Measurements from ENCODE around the gene UGT2B17. TPM values are rescaled to one million over a fixed set of nuclear protein-coding genes. Genes with fewer than 3 reads are reported as not detected.
"Not testable (repeated sequence)": the region's sequence is repeated elsewhere in the genome, so short reads cannot be mapped to it uniquely, and the experiment has no call there.

Gene UGT2B17
- total RNA-seq, 1 experiment from 2014 or later: not detected

DNA sequence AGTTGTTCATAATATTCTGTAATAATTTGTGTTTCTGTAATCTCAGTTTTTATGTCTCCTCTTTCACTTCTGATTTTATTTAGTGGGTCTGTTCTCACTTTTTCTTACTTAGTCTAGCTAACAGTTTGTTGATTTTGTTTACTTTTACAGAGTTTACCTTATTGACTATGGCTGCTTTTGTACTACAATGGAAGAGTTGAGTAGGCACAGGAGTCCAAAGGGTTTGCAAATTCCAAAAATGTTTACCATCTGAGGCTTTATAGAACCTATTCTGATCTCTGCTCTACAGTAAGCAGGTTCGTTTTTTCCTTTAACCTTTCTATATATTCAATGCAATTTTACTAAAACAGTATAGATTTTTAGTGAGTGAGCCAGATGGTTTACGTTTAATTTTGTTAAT lies 55.1 kb downstream of the UGT2B17 start:
- DNase-seq (ENCODE audit: low read depth, low spot score) (no peak), ATAC-seq (no peak)
- H3K4me3 ChIP-seq (ENCODE audit: low read depth in 2 of 2, low read length in 2 of 2): no peak overlapping the region
- H3K27ac ChIP-seq (ENCODE audit: low read length): no peak overlapping the region
- no peaks in the 10 kb centered on the region for H3K9me3 ChIP-seq (ENCODE audit: control insufficient read depth, insufficient read depth, low read depth, low read length)
- TF ChIP-seq SIN3A (IDR thresholded peaks at IDR 0.05; ENCODE audit: borderline replicate concordance, insufficient read depth, low read depth, low read length) (no peak), TCF7L2 (IDR thresholded peaks at IDR 0.05; ENCODE audit: low read depth, low read length) (no peak), POLR2AphosphoS5 (IDR thresholded peaks at IDR 0.05; ENCODE audit: low read depth, low read length) (no peak)
- TF ChIP-seq, protein P1, sequence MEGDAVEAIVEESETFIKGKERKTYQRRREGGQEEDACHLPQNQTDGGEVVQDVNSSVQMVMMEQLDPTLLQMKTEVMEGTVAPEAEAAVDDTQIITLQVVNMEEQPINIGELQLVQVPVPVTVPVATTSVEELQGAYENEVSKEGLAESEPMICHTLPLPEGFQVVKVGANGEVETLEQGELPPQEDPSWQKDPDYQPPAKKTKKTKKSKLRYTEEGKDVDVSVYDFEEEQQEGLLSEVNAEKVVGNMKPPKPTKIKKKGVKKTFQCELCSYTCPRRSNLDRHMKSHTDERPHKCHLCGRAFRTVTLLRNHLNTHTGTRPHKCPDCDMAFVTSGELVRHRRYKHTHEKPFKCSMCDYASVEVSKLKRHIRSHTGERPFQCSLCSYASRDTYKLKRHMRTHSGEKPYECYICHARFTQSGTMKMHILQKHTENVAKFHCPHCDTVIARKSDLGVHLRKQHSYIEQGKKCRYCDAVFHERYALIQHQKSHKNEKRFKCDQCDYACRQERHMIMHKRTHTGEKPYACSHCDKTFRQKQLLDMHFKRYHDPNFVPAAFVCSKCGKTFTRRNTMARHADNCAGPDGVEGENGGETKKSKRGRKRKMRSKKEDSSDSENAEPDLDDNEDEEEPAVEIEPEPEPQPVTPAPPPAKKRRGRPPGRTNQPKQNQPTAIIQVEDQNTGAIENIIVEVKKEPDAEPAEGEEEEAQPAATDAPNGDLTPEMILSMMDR (IDR thresholded peaks at IDR 0.05): no peak
- TF ChIP-seq, protein P2, sequence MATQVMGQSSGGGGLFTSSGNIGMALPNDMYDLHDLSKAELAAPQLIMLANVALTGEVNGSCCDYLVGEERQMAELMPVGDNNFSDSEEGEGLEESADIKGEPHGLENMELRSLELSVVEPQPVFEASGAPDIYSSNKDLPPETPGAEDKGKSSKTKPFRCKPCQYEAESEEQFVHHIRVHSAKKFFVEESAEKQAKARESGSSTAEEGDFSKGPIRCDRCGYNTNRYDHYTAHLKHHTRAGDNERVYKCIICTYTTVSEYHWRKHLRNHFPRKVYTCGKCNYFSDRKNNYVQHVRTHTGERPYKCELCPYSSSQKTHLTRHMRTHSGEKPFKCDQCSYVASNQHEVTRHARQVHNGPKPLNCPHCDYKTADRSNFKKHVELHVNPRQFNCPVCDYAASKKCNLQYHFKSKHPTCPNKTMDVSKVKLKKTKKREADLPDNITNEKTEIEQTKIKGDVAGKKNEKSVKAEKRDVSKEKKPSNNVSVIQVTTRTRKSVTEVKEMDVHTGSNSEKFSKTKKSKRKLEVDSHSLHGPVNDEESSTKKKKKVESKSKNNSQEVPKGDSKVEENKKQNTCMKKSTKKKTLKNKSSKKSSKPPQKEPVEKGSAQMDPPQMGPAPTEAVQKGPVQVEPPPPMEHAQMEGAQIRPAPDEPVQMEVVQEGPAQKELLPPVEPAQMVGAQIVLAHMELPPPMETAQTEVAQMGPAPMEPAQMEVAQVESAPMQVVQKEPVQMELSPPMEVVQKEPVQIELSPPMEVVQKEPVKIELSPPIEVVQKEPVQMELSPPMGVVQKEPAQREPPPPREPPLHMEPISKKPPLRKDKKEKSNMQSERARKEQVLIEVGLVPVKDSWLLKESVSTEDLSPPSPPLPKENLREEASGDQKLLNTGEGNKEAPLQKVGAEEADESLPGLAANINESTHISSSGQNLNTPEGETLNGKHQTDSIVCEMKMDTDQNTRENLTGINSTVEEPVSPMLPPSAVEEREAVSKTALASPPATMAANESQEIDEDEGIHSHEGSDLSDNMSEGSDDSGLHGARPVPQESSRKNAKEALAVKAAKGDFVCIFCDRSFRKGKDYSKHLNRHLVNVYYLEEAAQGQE (IDR thresholded peaks at IDR 0.05; ENCODE audit: insufficient read depth in 1 of 2, low read depth in 2 of 2, low read length in 1 of 2): no peak
- no peaks in the 10 kb centered on the region for H3K27me3 ChIP-seq (ENCODE audit: control insufficient read depth, insufficient read depth, low read length)
- H3K4me1 ChIP-seq (ENCODE audit: control insufficient read depth, insufficient read depth, low read length): no peaks in the 10 kb centered on the region
- no peaks in the 10 kb centered on the region for H3K36me3 ChIP-seq (ENCODE audit: control insufficient read depth, insufficient read depth, low read length)
- in situ Hi-C loops (cut with HindIII; ENCODE audit: low pct_unique_long_range_greater_than_20kb, low sequenced_read_pairs): no loop called here
- ChIA-PET CTCF (no interaction called here), POLR2A (no interaction called here)
- BruUV-seq (replicated peaks): no TSS peak
- intact Hi-C loops (cut with micrococcal nuclease; ENCODE audit: unreplicated experiment): no loop called here

DNA sequence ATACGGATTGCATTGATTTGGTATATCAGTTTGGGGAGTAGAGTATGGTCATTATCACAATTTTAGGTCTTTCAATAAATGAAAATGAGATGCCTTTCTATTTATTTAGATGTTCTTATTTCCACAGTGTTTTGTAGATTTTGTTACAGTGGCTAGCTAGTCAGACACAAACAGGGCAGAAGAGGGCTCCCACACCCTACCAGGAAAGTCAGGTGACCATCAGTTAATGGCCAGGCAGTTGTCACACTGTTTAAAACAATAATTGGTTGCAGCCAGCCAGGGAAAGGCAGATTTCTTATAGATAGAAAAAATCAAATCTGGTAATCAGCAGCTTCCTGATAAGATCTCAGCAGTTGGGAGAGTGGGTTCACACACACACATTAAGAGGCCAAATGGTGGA lies 57.2 kb downstream of the UGT2B17 start:
- Histone ChIP-seq H3K4me1 (ENCODE audit: control insufficient read depth, insufficient read depth, low read length) (no peaks in the 10 kb centered on the region), H3K4me3 (ENCODE audit: low read depth in 2 of 2, low read length in 2 of 2) (no peak overlapping the region), H3K27ac (ENCODE audit: low read length) (no peak overlapping the region), H3K27me3 (ENCODE audit: control insufficient read depth, insufficient read depth, low read length) (no peaks in the 10 kb centered on the region), H3K36me3 (ENCODE audit: control insufficient read depth, insufficient read depth, low read length) (no peaks in the 10 kb centered on the region), H3K9me3 (ENCODE audit: control insufficient read depth, insufficient read depth, low read depth, low read length) (no peaks in the 10 kb centered on the region)
- TF ChIP-seq POLR2AphosphoS5 (IDR thresholded peaks at IDR 0.05; ENCODE audit: low read depth, low read length): no peak
- TF ChIP-seq, protein P2 (IDR thresholded peaks at IDR 0.05; ENCODE audit: insufficient read depth in 1 of 2, low read depth in 2 of 2, low read length in 1 of 2): no peak
- ATAC-seq (no peak), DNase-seq (ENCODE audit: low read depth, low spot score) (no peak)
- ChIA-PET POLR2A (no interaction called here), CTCF (no interaction called here)
- in situ Hi-C loops (cut with HindIII; ENCODE audit: low pct_unique_long_range_greater_than_20kb, low sequenced_read_pairs) (no loop called here), intact Hi-C loops (cut with micrococcal nuclease; ENCODE audit: unreplicated experiment) (no loop called here)
- no TSS peak for BruUV-seq (replicated peaks)

DNA sequence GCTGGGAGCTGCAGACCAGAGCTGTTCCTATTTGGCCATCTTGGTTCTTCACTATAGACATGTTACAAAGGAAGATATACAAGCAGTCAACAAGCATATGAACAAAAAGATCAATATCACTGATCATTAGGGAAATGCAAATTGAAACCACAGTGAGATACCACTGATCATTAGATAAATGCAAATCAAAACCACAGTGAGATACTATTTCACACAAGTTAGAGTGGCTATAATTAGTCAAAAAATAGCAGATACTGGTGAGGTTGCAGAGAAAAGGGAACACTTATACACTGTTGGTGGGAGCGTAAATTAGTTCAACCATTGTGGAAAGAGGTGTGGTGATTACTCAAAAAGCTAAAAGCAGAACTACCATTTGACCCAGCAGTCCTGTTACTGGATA lies 70.7 kb downstream of the UGT2B17 start:
- H3K36me3 ChIP-seq (ENCODE audit: control insufficient read depth, insufficient read depth, low read length); H3K9me3 ChIP-seq (ENCODE audit: control insufficient read depth, insufficient read depth, low read depth, low read length); H3K4me1 ChIP-seq (ENCODE audit: control insufficient read depth, insufficient read depth, low read length); ATAC-seq; H3K4me3 ChIP-seq (ENCODE audit: low read depth in 2 of 2, low read length in 2 of 2); BruUV-seq (replicated peaks); H3K27me3 ChIP-seq (ENCODE audit: control insufficient read depth, insufficient read depth, low read length); DNase-seq (ENCODE audit: low read depth, low spot score); intact Hi-C loops (cut with micrococcal nuclease; ENCODE audit: unreplicated experiment); CTCF ChIA-PET; H3K27ac ChIP-seq (ENCODE audit: low read length); POLR2A ChIA-PET; in situ Hi-C loops (cut with HindIII; ENCODE audit: low pct_unique_long_range_greater_than_20kb, low sequenced_read_pairs): not testable (repeated sequence)

DNA sequence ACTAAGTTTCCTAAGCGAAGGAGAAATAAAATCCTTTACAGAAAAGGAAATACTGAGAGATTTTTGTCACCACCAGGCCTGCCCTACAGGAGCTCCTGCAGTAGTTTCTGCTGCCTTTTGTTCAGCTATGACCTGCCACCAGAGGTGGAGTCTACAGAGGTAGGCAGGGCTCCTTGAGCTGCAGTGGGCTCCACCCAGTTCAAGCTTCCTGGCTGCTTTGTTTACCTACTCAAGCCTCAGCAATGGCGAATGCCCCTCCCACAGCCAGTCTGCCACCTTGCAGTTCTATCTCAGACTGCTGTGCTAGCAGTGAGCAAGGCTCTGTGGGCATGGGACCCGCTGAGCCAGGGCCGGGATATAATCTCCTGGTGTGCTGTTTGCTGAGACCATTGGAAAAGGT lies 71.3 kb downstream of the UGT2B17 start:
- H3K9me3 ChIP-seq (ENCODE audit: control insufficient read depth, insufficient read depth, low read depth, low read length); CTCF ChIA-PET; H3K4me1 ChIP-seq (ENCODE audit: control insufficient read depth, insufficient read depth, low read length); POLR2A ChIA-PET; ATAC-seq; intact Hi-C loops (cut with micrococcal nuclease; ENCODE audit: unreplicated experiment); H3K4me3 ChIP-seq (ENCODE audit: low read depth in 2 of 2, low read length in 2 of 2); H3K36me3 ChIP-seq (ENCODE audit: control insufficient read depth, insufficient read depth, low read length); H3K27ac ChIP-seq (ENCODE audit: low read length); in situ Hi-C loops (cut with HindIII; ENCODE audit: low pct_unique_long_range_greater_than_20kb, low sequenced_read_pairs); DNase-seq (ENCODE audit: low read depth, low spot score); H3K27me3 ChIP-seq (ENCODE audit: control insufficient read depth, insufficient read depth, low read length); BruUV-seq (replicated peaks): not testable (repeated sequence)

All from Panc1 (cell line).